ENCODE measurements around the gene PCDHGC3.

Gene PCDHGC3

GRCh38 chr5:141511771-141512325, 36.1 kb downstream of the PCDHGC3 start:
- peak overlapping the region; percentile 91 for H4K8ac ChIP-seq (ENCODE audit: low read length)
- H2BK120ac ChIP-seq (ENCODE audit: low read depth, low read length): peak overlapping the region; percentile 75
- no peaks in the 10 kb centered on the region for H3K9me3 ChIP-seq (ENCODE audit: control insufficient read depth, low read length)
- H2BK12ac ChIP-seq (ENCODE audit: low read length in 2 of 2): peak overlapping the region; percentile 87 to 91
- no peak for DNase-seq
- peak overlapping the region; percentile 80 to 86 for H3K4ac ChIP-seq (ENCODE audit: low read depth in 1 of 2, low read length in 2 of 2)
- H4K91ac ChIP-seq (ENCODE audit: low read length): peak overlapping the region; percentile 95
- peak overlapping the region; percentile 90 for H3K9ac ChIP-seq (ENCODE audit: low read length)
- H3K18ac ChIP-seq (ENCODE audit: low read depth in 1 of 2, low read length in 2 of 2): peak overlapping the region; percentile 55 to 97
- H3K23ac ChIP-seq (ENCODE audit: low read length in 2 of 2): no peak overlapping the region
- WGBS: 89% methylated on average over 2 of the region's 4 CpGs
- peak overlapping the region; percentile 98 for H3K27ac ChIP-seq (ENCODE audit: low read length, poor library complexity, severe bottlenecking)
- no peak overlapping the region for H2AFZ ChIP-seq (ENCODE audit: low read depth, low read length)
- peak overlapping the region in 1 of 2 experiments; percentile 61 for H3K4me3 ChIP-seq (ENCODE audit: insufficient read depth in 1 of 2, low read depth in 1 of 2, low read length in 2 of 2)
- no peak overlapping the region for H3K4me2 ChIP-seq (ENCODE audit: low read length, poor library complexity, severe bottlenecking)
- peaks cover 35 to 47% of the 10 kb centered on the region in 2 experiments for H3K36me3 ChIP-seq (ENCODE audit: control insufficient read depth in 1 of 2, insufficient read depth in 2 of 2, low read depth in 1 of 2, low read length in 2 of 2)
- no peaks in the 10 kb centered on the region for H3K27me3 ChIP-seq (ENCODE audit: control insufficient read depth in 1 of 2, insufficient read depth in 1 of 2, low read length in 2 of 2)
- peaks cover 65% of the 10 kb centered on the region for H3K4me1 ChIP-seq (ENCODE audit: control insufficient read depth, insufficient read depth, low read depth, low read length)
- H3K79me1 ChIP-seq (replicated peaks; ENCODE audit: low read length, poor library complexity, severe bottlenecking): peaks cover 8% of the 10 kb centered on the region
- peak overlapping the region; percentile 88 for H2BK15ac ChIP-seq (ENCODE audit: low read depth, poor library complexity, severe bottlenecking)
- peak overlapping the region; percentile 96 for H2AK5ac ChIP-seq (ENCODE audit: low read length, severe bottlenecking)
- peak overlapping the region in 1 of 2 experiments; percentile 48 for H3K14ac ChIP-seq (ENCODE audit: low read length in 2 of 2)
- H2BK5ac ChIP-seq (ENCODE audit: low read depth, low read length, poor library complexity, severe bottlenecking): no peak overlapping the region

- 21% methylated on average over 24 of the region's 28 CpGs for WGBS
- H3K27me3 ChIP-seq (ENCODE audit: control insufficient read depth in 1 of 2, insufficient read depth in 1 of 2, low read length in 2 of 2): no peaks in the 10 kb centered on the region
- H3K18ac ChIP-seq (ENCODE audit: low read depth in 1 of 2, low read length in 2 of 2): peak overlapping the region; percentile 55 to 97
- peaks cover 61% of the 10 kb centered on the region for H3K4me1 ChIP-seq (ENCODE audit: control insufficient read depth, insufficient read depth, low read depth, low read length)
- H2BK12ac ChIP-seq (ENCODE audit: low read length in 2 of 2): peak overlapping the region; percentile 87 to 91
- peak overlapping the region; percentile 95 for H4K91ac ChIP-seq (ENCODE audit: low read length)
- no peaks in the 10 kb centered on the region for H3K9me3 ChIP-seq (ENCODE audit: control insufficient read depth, low read length)
- H3K4ac ChIP-seq (ENCODE audit: low read depth in 1 of 2, low read length in 2 of 2): peak overlapping the region; percentile 80 to 86
- peak overlapping the region in 1 of 2 experiments; percentile 88 for H3K14ac ChIP-seq (ENCODE audit: low read length in 2 of 2)
- H4K8ac ChIP-seq (ENCODE audit: low read length): peak overlapping the region; percentile 91
- peak overlapping the region in 1 of 2 experiments; percentile 61 for H3K4me3 ChIP-seq (ENCODE audit: insufficient read depth in 1 of 2, low read depth in 1 of 2, low read length in 2 of 2)
- H2BK120ac ChIP-seq (ENCODE audit: low read depth, low read length): peak overlapping the region; percentile 75
- H2BK5ac ChIP-seq (ENCODE audit: low read depth, low read length, poor library complexity, severe bottlenecking): peak overlapping the region; percentile 57
- H3K36me3 ChIP-seq (ENCODE audit: control insufficient read depth in 1 of 2, insufficient read depth in 2 of 2, low read depth in 1 of 2, low read length in 2 of 2): peaks cover 35 to 49% of the 10 kb centered on the region in 2 experiments
- no peak overlapping the region for H2AFZ ChIP-seq (ENCODE audit: low read depth, low read length)
- H3K9ac ChIP-seq (ENCODE audit: low read length): peak overlapping the region; percentile 90
- H3K23ac ChIP-seq (ENCODE audit: low read length in 2 of 2): peak overlapping the region in 1 of 2 experiments; percentile 74
- H2AK5ac ChIP-seq (ENCODE audit: low read length, severe bottlenecking): peak overlapping the region; percentile 96
- H3K79me1 ChIP-seq (replicated peaks; ENCODE audit: low read length, poor library complexity, severe bottlenecking): peaks cover 10% of the 10 kb centered on the region
- peak overlapping the region; percentile 79 for H3K4me2 ChIP-seq (ENCODE audit: low read length, poor library complexity, severe bottlenecking)
- peak overlapping the region; percentile 98 for H3K27ac ChIP-seq (ENCODE audit: low read length, poor library complexity, severe bottlenecking)
- DNase-seq: peak; percentile 65
- H2BK15ac ChIP-seq (ENCODE audit: low read depth, poor library complexity, severe bottlenecking): peak overlapping the region; percentile 96
These were observed 36.7 kb downstream of the PCDHGC3 start for GRCh38 chr5:141512390-141512910.

- peak overlapping the region; percentile 15 for H2BK15ac ChIP-seq (ENCODE audit: low read depth, poor library complexity, severe bottlenecking)
- H2AK5ac ChIP-seq (ENCODE audit: low read length, severe bottlenecking): peak overlapping the region; percentile 45
- peak overlapping the region; percentile 12 to 73 for H2BK12ac ChIP-seq (ENCODE audit: low read length in 2 of 2)
- peak; percentile 89 for DNase-seq
- H3K4me1 ChIP-seq (ENCODE audit: control insufficient read depth, insufficient read depth, low read depth, low read length): peaks cover 55% of the 10 kb centered on the region
- peak overlapping the region in 1 of 2 experiments; percentile 10 for H3K23ac ChIP-seq (ENCODE audit: low read length in 2 of 2)
- 2% methylated on average over 34 of the region's 43 CpGs for WGBS
- peak overlapping the region; percentile 41 to 61 for H3K4me3 ChIP-seq (ENCODE audit: insufficient read depth in 1 of 2, low read depth in 1 of 2, low read length in 2 of 2)
- peak overlapping the region; percentile 87 for H4K91ac ChIP-seq (ENCODE audit: low read length)
- H2BK5ac ChIP-seq (ENCODE audit: low read depth, low read length, poor library complexity, severe bottlenecking): peak overlapping the region; percentile 93
- peak overlapping the region; percentile 79 for H3K4me2 ChIP-seq (ENCODE audit: low read length, poor library complexity, severe bottlenecking)
- H3K27me3 ChIP-seq (ENCODE audit: control insufficient read depth in 1 of 2, insufficient read depth in 1 of 2, low read length in 2 of 2): no peaks in the 10 kb centered on the region
- peak overlapping the region; percentile 98 for H4K8ac ChIP-seq (ENCODE audit: low read length)
- peak overlapping the region; percentile 98 for H3K27ac ChIP-seq (ENCODE audit: low read length, poor library complexity, severe bottlenecking)
- H2BK120ac ChIP-seq (ENCODE audit: low read depth, low read length): peak overlapping the region; percentile 96
- peak overlapping the region; percentile 95 to 97 for H3K18ac ChIP-seq (ENCODE audit: low read depth in 1 of 2, low read length in 2 of 2)
- no peaks in the 10 kb centered on the region for H3K9me3 ChIP-seq (ENCODE audit: control insufficient read depth, low read length)
- peak overlapping the region; percentile 81 to 96 for H3K4ac ChIP-seq (ENCODE audit: low read depth in 1 of 2, low read length in 2 of 2)
- H3K9ac ChIP-seq (ENCODE audit: low read length): peak overlapping the region; percentile 90
- peak overlapping the region in 1 of 2 experiments; percentile 90 for H3K14ac ChIP-seq (ENCODE audit: low read length in 2 of 2)
- H3K36me3 ChIP-seq (ENCODE audit: control insufficient read depth in 1 of 2, insufficient read depth in 2 of 2, low read depth in 1 of 2, low read length in 2 of 2): peaks cover 35 to 53% of the 10 kb centered on the region in 2 experiments
- H3K79me1 ChIP-seq (replicated peaks; ENCODE audit: low read length, poor library complexity, severe bottlenecking): peaks cover 15% of the 10 kb centered on the region
- no peak overlapping the region for H2AFZ ChIP-seq (ENCODE audit: low read depth, low read length)
These were observed 37.3 kb downstream of the PCDHGC3 start for GRCh38 chr5:141512911-141513626.

Data from mesenchymal stem cell (in vitro differentiated cells and primary cell).